ENCODE results near the gene COL4A2.

- TF ChIP-seq EZH2phosphoT487 (IDR thresholded peaks at IDR 0.05; ENCODE audit: borderline replicate concordance): no peak
- TF ChIP-seq, protein P1, sequence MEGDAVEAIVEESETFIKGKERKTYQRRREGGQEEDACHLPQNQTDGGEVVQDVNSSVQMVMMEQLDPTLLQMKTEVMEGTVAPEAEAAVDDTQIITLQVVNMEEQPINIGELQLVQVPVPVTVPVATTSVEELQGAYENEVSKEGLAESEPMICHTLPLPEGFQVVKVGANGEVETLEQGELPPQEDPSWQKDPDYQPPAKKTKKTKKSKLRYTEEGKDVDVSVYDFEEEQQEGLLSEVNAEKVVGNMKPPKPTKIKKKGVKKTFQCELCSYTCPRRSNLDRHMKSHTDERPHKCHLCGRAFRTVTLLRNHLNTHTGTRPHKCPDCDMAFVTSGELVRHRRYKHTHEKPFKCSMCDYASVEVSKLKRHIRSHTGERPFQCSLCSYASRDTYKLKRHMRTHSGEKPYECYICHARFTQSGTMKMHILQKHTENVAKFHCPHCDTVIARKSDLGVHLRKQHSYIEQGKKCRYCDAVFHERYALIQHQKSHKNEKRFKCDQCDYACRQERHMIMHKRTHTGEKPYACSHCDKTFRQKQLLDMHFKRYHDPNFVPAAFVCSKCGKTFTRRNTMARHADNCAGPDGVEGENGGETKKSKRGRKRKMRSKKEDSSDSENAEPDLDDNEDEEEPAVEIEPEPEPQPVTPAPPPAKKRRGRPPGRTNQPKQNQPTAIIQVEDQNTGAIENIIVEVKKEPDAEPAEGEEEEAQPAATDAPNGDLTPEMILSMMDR (conservative IDR thresholded peaks at IDR 0.05; ENCODE audit: low read length): no peak
Measured at GRCh38 chr13:110283736-110284517, 23.2 kb upstream of the COL4A2 start.
